HG03108 (cell line): Measurements from ENCODE around the gene INKA2.

ENCODE experiments used
- ATAC-seq: cut with Tn5 transposase; IDR thresholded peaks from one replicate; pipeline ENCODE4 v1.9.1; 2021; ENCODE audit warnings: moderate library complexity; ENCODE audit not compliant: unreplicated experiment

Gene INKA2

DNA sequence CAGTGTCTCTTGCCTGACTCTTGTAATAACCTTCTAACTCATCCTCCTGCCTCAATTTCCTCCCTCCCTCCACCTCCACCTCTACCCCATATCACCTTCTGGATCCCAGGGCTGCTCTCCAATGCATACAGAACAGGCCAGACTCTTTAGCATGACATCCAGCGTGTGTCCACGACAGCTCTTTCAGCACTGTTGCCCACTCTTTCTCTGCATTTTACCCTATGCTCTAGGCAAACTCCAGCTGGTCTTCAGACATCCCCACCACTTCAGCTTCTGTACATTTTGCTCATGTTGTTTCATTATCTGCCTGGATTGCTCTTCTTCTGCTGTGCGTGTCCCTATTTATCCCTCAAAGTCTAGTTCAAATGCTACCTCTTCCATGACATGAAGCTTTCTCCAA is 4.8 kb downstream of the INKA2 start:
- ATAC-seq = no peak

DNA sequence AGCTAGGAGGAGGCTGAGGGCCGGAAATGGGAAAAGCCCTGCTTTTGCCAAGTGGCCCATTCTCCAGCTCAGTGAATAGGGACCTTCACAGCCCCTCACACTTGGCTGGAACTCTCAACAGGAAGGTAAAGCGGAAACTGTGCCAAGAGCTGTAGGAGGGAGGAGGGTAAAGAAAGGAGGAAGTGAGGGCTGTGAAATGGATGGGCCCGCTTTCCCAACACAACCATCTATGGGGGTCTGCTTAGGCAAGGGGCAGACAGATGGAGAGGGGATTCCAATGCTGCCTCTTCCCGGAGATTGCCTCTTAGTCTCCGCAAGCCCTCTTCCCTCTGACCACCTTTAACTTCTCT is 5.2 kb downstream of the INKA2 start:
- ATAC-seq = no peak

DNA sequence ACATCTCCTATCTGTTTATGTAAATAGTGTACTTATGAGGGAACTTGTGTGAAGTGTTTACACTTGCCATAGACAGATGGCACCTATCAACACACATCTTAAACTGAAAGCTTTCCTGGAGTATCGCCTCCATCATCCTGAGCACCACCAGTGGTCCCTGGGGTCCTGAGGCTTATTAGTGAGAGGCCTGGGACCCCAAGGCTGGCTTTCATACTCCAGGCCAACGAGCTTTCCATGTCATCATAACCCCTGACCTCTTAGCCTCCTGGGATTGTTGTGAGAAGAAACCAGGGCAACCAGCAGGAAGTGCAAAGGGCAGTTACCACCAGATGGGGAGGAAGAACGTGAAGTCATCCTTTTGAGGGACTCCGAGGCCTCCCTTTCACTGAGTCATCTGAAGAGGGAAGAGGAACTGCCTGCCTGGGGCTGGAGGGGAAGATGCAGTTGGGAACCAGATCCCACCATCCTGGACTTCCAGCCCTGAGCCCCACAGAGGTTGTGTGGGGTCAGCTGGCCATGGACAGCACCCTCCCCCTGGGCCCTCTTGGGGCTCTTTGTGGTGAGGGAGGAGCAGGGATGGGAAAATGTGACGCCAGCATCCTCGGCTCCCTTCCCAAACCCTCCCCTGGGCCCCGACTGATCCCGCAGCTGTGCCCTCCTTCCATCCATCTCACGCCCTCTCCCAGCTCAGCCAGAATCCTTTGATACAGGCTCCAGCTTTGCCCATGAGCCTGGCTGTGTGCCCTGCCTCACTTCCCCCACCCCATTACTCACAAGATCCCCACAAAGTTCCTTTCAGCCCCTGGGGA is 5.8 kb downstream of the INKA2 start:
- ATAC-seq = no peak

DNA sequence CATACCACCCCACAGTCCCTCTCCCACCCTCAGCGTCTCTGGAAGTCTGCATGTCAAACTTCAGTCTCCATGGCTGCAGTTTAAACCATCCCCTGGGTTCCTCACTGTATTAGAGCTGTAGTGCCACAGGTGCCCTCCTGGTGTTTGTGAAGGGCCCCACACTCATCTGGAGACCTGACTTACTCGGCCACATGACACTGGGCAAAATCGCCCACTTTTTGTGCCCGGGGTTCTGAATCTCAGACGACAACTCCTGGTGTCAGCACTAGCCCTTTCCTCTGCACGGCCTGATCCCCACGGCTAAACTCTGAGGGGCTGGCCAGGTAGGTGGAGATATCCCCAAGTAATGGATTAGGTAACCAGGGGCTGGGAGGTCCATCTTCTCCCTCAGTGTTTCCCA is 6.5 kb downstream of the INKA2 start:
- no peak for ATAC-seq

DNA sequence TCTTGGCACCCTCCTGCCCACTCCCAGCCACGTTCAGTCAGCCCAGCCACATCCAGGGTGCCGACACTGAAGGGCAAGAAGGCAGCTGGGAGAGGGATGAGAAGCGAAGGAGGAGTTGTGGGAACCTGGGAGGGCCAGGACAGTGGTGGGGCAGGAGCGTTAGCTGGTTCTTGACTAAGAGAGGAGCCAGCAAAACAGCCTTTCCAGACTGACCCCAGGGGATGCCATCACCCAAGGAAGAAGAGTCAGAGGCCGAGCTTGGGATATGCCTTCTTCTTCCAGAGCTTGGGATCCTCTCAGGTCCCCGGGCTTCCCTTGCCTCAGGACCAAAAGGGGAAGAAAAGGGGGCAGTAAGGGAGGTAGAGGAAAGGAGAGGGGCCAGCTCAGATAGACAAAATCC is 7.2 kb downstream of the INKA2 start:
- ATAC-seq = no peak

DNA sequence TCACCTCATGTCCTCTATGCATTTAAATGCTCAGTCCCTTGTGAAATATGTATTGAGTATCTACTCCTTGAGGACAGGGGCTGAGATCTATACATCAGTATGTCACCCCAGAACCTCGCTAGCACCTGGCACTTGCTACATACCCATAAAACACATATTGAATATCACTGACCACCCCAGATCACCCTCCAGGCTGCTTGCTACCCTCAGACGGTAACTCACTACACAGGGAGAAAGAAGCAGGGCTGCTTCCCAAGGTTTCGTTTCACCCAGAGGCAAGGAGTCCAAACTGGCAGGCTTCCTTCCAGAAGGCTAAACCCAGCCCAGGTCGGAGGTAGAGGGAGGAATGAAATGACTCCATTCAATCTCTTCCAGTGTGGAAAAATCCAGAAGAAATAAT is 8.5 kb downstream of the INKA2 start:
- no peak for ATAC-seq

DNA sequence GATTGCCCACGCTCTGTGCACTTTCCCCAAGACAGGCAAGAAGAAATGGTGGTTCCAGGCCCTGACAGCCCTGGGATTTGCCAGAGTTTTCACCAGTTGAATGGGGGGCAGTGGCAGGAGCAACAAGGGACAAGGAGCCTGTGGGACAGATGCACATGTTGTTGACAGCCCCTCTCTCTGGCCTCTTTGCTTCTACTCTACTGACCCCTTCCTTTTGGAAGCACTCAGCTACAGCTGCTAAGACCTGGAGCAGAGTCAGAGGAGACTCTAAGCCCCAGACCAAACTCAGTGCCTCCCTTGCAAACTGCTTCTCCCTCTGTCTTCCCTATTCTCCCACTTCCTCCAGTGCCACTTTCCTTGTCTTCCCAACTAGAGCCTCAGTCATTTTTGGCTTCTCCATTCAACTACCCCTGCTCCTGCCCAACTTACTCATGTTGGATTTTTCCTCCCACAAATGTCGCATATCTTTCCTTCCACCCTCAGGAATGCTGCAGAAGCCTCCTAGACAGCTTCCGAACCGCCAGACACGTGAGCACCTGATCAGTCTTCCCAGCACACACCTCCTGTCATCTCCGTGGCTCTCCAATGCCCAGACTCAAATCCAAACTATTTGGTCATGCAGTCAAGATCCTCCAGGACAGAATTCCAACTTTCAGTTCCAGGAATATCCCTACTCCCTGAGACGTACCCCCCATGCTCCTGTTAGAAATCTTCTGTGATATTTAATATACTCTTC is 9.1 kb downstream of the INKA2 start:
- no peak for ATAC-seq

DNA sequence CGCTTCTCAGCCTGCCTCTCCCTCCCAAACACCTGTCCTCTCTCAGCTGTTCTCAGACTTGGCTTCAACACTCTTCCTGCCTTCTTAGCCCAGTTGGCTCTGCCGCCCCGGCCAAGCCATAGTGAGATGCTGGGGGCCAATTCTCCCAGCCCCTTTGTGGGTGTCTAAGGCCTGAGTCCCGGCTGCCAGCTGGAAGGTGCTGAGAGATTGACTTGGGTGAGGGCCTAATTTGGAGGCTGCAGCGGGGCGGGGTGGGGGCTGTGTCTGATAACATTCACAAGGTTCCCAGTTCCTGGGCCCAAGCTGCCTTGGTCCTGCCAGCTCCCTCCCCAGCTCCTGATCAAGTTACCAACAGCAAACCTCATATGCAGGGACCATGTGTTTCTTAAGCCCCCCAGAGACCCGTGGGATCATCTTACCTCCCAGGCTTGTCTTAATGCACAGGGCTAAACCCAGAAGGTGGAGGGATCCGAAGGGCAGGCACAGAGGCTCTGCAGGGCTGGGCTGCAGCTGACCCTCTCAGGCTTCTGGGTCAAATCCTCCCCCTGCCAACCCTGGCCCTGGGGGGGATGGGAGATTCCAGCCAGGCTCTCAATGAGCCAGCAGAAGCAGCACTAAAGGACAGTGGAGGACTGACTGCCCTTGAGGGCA is 9.8 kb downstream of the INKA2 start:
- no peak for ATAC-seq

DNA sequence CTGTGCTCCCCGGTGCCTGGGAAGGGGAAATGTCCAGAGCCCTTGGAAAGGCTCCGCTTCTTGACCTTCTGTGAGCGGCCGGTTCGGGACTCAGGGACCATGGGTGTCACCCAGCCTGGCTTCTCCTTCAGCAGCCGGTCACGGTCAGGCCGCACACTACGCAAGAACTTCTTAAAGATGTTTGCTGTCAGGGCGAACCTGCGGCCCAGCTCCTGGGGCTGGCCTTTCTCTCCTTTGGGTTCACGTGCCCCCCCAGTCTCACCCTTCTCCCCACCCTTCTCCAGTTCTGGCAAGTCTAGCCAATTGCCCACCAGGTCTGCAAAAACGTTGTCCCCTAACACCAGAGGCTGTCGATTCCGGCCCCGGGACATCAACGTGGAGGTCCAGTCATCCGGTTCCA is 12.1 kb downstream of the INKA2 start:
- no peak for ATAC-seq

DNA sequence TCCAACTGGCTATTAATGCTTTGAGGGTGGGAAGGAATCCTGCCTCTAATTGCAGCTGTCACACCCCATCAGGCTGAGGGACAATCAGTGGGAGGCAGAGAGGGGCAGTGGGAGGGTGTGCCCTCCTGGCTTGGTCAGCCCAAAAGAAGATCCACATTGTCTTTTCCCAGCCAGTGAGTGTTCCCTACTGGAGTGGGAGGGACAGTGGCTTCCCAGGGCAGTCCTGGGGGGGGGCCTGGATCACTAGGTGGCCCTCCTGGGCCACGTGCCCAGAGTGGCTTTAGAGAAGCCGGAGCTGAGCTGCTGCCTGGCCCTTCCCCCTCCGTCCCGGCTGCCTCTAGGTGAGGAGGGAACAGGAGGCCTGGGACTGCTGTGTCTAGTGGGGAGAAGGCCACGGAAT is 14.0 kb downstream of the INKA2 start:
- no peak for ATAC-seq

DNA sequence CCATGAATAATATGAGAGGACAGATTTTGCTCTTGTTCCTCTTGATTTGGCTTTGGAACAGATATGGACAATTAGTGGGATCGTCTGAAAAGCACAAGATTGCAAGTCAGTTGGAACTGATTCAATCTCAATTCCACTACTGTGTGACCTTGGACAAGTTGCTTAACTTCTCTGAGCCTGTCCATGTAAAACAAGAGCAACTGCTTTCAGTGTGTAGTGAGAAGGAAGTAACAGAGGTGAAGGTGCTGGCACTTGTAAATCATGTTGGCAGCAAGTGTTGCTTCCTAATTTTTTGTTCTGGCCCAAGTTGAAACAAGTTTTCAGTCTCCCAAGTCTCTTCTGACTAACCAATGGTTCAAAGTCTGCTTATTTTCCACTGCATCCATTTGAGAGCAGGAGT is 15.3 kb downstream of the INKA2 start:
- ATAC-seq = no peak

DNA sequence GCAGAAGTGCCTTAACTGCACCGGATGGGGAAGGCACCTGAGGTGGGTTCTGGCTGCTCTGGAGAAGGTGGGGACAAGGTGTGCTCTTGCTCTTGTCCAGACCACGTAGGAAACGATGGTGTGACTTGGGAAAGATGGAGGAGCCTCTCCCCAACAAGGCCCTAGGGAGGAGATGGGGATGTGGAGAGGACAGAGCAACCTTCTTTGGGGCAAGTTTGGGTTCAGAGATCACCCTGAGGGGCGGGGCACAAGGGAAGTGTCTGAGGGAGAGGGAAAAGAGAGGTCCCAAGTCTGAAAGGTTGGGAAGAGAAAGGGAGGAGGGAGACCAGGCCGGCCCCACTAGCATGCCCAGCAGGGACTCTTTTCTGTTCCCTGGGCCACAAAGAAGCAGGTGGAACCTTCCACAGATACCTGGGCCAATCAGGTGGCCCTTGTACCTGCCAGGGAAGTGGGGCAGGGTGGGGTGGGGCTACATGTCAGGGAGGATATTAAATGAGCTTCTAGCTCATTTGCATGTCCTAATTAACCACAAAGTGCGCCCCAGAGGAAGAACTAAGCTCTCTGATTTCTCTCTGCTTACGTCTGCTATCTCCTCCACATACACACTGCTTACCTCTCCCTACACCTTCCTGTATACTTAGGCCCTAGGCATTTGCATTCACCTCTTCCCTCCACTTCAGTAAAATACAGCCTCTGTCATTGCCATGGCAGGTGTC is 15.9 kb downstream of the INKA2 start:
- ATAC-seq = no peak

DNA sequence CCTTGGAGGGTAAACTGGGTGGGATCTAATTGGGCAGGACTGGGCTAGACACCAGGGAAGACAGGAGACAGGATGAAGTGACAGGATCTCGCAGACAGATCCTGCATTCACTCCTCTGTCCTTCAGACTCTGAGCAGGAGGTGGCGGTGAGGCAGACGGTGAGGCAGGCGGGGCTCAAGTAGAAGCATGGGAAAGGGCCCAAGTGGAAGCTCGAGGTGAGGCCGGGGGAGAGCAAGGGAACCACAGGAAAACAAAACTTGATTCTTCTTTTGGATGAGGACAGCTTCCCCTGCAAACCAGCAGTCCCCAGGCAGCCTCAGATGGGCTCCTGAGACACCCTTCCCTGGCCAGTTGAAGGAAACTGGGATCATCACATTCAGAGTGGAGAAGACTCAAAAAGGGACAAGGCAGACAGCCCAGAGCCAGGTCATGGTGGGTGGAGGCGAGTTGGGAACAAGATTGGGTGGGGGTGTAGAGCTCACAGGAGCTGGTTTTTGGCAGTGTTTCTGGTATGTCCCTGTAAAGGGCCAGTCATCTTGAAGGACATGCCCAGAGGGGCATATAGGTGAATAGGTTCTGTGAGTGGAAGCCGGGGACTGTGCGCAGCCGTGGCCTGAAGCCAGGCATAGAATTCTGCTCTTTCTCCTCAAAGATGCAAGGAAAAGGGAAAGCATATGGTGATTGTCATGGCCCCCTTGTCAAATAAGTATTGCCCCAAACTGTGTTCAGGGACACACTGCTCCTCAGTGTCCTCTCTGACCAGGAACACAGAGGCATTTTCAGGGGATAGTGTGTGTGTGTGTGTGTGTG is 18.0 kb downstream of the INKA2 start:
- ATAC-seq = no peak

DNA sequence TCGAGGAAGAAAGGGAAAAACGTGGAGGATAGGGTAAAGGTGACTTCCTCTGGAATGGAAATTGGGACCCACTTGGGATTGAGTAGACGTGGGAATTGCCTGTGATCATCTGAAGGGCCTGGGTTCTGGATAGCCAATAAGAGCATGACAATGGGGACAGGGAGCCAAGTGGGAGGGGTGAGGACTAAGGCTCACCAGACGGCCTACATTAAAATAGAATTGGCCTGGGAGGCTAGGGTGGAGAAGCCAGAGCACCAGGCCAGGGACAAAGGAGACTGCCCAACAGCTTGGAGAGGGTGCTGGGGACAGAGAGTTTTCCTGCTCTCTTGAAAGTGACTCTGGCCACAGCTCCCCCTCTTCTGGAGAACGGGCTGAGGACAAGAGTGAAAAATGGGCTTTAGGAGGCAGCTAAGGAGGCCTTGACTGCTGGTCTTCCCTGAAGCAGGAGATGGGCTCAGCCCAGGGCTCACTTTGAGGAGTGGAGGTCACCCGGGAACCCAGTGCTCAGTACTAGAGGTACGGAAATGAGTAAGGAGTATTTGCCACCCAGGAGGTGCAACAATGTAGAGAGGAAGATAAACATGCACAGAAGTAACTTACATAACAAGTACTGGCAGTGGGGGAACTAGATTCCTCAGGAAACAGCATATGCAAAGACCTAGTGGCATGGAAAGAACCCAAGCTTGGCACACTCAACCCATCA is 18.8 kb downstream of the INKA2 start:
- ATAC-seq = no peak

DNA sequence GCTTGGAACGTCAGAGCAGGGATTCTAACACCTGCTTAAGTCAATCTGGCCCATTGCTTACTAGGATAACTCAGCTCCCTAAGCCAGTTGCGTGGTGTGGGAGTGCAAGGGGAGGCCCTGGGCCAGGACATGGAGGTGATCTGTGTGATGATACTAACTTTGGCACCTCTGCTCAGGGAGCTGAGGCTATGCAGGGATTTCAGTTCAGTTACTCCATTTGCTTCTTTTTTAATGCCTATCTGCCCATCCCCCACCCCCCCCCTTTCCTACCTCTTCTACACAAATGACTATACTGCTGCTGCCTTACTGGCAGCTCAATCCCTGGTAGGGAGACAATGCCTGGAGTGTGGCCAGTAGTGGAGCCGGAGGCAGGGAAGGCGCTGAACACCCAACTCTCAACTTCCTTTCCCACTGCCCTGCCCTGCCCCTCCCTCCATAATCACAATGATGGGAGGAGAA is 19.5 kb downstream of the INKA2 start:
- no peak for ATAC-seq

DNA sequence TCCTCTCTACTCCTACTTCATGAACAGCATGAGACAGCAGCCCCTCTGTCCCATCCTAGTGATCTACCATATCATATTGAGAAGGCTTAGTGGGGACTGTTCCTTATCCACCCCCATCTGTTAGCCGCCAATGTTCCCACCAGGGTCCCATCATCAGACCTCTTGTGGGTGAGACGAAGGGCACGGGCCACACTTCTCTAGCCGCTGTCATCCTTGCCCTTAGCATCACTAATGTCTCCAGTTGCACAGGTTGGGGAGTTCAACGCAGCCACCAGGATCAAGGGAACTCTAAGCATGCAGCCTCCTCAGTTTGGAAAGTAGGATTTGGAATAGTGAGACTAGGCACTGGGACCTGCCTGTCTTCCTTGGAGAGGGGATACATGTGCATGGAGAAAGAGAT is 20.1 kb downstream of the INKA2 start:
- no peak for ATAC-seq

DNA sequence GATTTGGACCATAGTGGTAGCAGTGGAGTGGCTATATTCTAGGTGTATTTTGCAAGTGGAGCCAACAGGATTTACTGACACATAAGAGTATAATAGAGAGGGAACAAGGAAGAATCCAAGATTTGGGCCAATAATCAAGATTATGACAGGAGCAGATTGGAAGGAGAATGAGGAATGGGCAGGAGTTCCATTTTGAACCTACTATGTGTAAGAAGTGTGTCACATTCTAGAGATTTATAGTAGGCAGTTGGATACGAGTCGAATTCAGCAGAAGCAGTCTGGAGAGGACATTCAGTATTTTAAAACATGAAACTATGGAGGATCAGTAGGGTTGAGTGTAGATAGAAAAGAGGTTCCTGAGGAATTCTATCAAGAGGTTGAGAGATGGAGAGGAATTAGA is 21.7 kb downstream of the INKA2 start:
- no peak for ATAC-seq

DNA sequence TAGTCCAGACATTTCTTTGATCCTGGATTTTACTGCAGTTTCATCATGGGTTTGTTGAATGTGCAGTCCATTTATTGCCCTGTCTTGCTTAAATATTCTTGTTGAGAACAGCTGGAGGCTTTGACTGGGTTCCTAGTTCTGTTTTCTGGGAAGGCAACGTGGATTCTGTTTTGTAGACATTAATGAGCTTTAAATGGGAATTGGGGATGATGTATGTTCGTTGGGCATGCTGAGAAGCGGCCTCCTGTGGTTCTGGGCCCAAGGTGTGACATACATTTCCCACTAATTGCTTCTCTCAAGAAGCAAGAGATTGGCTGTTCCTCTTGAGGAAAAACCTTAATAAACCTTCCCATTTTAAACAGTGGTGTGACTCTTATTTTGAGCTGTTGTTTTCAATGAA is 22.9 kb downstream of the INKA2 start:
- ATAC-seq = no peak

DNA sequence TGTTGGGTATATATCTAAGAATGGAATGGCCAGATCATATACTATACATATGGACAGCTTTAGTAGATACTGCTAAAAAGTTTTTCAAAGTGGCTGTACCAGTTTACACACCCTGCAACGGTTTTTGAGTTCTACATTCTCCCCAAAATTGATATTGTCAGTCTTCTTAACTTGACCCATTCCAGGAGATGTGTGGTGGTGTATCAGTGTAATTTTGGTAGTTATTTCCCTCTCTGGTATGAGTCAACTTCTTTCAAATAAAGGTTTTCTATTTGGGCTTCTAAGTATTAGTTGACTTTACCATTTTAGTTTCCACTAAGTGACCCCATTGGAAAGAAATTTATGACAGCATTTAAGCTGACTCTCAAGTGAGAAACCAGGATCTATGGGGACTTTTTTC is 29.2 kb downstream of the INKA2 start:
- no peak for ATAC-seq

DNA sequence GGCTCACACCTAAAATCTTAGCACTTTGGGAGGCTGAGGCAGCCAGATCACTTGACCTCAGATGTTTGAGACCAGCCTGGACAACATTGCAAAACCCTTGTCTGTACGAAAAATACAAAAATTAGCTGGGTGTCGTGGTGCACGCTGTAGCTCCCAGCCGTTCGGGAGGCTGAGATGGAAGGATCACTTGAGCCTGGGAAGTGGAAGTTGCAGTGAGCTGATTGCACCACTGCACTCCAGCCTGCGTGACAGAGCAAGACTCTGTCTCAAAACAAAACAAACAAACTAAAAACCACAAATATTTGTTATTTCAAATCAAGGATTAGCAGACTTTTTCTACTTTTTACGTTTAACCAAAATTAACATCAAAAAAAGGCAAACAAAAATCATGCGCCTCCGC is 31.3 kb downstream of the INKA2 start:
- ATAC-seq = no peak
